GM12874 (cell line): Measurements from ENCODE around the gene FAM124A.

ENCODE experiments used
- TF ChIP-seq, protein P1 (sequence below): IDR thresholded peaks from 2 replicates; pipeline ENCODE4 v1.5.1; 2011; ENCODE audit warnings: low read depth, mild to moderate bottlenecking, control low read depth, low read length, moderate library complexity; ENCODE audit not compliant: insufficient read depth

FAM124A gene

DNA sequence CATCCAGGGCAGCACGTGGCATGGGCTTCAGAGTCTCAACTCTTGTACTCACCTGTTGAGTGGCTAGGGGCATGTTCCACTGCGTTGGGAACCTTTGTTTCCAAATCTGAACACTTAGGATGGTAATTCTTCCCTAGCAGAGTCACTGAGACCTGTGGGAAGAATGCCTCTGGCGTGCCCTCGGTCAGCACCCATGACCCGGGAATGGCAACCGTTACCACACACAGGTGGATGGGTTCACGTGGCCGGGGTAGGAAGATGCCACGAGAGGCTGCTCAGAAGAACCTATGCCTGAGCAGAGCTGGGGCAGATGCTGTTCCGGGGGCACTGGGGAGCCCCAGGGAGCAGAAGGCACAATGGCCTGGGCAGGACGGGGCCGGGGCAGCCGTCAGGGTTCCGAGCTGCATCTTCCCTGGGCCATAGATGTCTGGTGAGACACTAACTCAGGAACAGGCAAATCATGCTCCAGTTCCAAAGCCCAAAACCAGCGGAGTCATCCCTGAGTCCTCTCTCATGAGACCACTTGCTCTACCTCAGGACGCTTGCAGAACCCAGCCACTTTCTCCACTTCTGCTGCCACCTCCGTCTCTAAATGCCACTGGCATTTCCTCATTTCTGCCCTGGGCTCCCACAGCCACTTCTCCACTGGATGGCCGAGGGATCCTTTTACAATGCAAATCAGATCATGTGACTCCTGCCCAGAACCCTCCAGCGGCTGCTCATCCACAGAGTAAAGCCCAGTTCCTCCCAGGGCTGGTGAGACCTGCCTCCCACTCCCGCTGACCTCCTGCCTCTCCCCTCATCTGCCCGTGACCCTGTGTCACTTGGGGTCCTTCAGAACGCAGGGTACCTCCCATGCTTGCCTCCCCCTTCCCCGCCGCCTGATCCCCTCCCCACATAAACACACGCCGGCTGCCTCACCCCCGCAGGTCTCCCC is 36.7 kb downstream of the FAM124A start:
- TF ChIP-seq, protein P1, sequence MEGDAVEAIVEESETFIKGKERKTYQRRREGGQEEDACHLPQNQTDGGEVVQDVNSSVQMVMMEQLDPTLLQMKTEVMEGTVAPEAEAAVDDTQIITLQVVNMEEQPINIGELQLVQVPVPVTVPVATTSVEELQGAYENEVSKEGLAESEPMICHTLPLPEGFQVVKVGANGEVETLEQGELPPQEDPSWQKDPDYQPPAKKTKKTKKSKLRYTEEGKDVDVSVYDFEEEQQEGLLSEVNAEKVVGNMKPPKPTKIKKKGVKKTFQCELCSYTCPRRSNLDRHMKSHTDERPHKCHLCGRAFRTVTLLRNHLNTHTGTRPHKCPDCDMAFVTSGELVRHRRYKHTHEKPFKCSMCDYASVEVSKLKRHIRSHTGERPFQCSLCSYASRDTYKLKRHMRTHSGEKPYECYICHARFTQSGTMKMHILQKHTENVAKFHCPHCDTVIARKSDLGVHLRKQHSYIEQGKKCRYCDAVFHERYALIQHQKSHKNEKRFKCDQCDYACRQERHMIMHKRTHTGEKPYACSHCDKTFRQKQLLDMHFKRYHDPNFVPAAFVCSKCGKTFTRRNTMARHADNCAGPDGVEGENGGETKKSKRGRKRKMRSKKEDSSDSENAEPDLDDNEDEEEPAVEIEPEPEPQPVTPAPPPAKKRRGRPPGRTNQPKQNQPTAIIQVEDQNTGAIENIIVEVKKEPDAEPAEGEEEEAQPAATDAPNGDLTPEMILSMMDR = no peak

DNA sequence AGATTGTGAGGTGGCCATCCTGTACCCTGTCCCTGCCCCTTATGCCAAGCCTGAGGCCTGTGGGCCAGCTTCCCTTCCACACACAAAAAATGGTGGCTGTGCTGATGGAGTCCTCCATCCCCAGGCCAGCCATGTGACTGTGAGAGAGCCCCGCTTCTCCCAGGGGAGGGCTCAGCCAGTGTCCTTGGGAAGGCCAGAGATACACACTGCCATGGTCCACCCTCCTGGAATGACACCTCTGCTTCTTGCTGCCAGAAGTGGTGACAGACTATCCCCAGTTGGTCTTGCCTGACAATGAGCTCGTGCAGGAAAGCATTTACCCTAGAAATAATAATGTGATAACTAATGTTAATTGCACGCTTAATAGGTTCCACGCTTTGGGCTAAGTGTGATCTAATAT is 38.0 kb downstream of the FAM124A start:
- TF ChIP-seq, protein P1 = no peak

DNA sequence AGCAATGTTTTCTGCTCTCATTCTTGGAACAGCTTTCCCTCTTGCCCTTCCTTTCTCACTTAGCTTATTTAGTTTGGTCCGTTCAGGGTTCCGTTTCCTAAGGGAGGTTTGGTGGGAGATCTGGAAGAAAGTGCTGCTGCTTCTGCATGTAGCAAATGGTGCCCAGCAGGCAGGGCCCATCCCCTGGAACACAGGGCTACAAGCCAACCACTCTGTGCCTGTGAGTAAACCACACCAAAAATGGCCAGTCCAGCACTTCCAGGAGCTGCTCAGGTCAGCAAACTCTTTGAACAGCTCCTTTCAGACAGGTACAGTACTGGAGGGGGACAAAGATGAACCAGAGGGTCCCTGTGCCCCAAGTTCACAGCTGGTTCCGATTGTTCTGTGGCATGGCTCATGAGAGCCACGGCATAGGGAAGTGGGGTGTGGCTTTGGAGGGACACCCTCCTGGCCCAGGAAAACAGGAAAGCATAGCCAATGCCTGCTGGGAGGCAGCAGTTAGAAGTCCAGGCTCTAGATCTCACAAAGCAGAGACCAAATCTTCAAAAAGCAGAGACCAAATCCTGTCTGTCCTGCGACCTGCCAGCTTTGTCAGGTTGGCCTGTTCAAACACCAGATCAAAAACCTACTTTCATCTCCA is 39.5 kb downstream of the FAM124A start:
- TF ChIP-seq, protein P1 = no peak

DNA sequence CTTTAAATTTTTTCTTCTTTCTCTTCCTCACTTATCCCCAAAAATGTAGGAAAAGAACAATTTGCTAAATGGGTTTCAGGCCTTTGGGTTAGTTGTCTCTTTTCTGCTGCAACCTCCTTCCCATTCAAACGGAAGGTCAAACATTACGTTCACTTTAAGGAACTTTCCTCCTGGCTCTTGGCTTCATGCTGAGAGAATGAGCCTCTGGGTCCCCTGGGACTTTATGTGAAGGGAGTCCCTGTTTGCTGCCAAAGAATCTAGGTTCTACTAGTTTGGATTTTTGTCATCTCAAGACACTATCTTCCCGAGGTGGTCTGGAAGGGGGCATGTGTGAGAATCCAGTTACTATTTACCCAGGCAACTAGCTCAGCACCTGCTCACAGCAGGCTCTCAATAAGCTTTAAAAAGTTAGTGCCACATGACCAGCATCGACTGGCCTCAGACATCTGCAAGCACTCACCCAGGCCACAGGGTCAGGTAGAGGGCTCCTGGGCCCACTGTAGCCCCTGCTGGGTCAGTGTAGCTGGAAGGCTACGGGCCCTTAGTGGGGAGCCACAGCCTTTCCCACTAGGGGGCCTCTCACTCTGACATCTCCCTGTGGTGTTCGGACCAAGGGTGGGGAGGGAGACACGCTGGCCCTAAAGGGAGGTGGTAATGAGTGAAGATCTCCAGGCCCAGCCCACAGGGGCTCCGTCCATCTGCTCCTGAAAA is 40.5 kb downstream of the FAM124A start:
- TF ChIP-seq, protein P1 = 0 out of 2 replicates have a peak, but pooled peaks have one; percentile 32

DNA sequence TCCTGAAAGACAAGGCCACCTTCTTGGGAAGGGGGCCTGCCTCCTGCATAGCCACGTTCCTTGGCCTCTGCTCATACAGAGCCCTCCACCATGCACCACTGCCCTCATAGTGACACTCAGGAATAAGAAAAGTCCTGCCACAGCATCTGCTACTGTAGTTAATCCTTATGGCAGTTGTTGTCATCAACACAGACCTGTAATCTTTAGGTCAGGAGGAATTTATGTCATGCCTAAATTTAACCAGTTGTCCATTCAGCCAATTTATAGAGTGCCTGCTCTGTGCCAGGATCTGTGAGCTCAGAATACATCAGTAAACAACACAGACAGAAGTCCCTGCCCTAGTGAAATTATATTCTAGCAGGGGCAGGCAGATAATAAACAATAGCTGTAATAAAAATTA is 44.4 kb downstream of the FAM124A start:
- TF ChIP-seq, protein P1 = no peak

DNA sequence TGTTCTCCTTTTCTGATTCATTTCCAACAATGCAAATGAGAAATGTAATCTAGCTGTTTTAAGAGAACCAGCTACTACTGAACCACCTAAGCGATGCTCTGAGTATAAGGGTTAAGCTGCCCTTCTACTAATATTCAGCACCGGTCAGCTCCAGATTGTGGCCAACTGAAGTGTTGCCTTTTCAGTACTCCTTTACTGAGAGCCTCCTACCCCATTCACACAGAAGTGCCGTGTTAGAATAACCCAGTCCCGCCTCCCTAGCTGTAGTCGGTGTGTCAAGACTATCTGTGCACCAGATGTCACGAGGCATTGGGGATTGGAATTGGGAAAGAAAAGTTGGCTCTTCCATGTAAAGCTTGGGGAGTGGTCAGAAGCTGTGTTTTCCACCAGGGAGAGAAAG is 45.4 kb downstream of the FAM124A start:
- TF ChIP-seq, protein P1 = no peak

DNA sequence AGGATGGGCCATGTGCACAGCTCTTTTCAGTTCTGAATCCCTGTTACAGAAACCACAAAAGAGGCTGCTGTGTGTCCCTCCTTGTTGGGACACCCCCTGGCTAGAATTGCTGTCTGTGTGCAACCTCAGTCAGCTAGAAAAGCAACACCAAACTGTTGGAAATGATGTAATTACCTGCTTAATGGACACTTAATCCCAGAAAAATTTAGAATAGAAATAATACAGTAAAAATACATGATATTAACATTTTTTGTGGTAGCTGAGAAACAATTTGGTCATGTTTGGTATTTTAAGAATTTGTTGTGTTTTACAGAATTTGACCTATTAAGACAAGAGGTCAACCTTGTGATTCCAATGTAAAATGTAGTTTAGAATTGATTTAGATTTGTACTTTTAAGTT is 46.8 kb downstream of the FAM124A start:
- TF ChIP-seq, protein P1 = no peak
